NCI-H1048 (cell line): Measurements from ENCODE around the gene HMGXB3.

Experiments used
- DNase-seq: peaks from one replicate; lab custom pipeline; 2025; lab: John Stamatoyannopoulos, UW

HMGXB3 gene

GRCh38 chr5:150000256-150000989 lies at the start of gene HMGXB3, which contains the start of gene TIGD6:
Gene HMGXB3, plus strand, starts transcription at chr5:150000739. Its CDS starts 4,114 bp downstream, at chr5:150004853.
Gene TIGD6, minus strand, starts transcription at chr5:150000654. Its CDS starts 4,306 bp downstream, at chr5:149996348.
- DNase-seq = peak; percentile 71

GRCh38 chr5:149951138-149951749 lies 49.3 kb upstream of the HMGXB3 start:
- no peak for DNase-seq

- no peak for DNase-seq
Observed at GRCh38 chr5:149953436-149954121, 47.0 kb upstream of the HMGXB3 start.

- DNase-seq = no peak
Observed at GRCh38 chr5:149954798-149955197, 45.7 kb upstream of the HMGXB3 start.

GRCh38 chr5:149956685-149957084 lies 43.9 kb upstream of the HMGXB3 start:
- no peak for DNase-seq

- no peak for DNase-seq
Observed at GRCh38 chr5:149957855-149958254, 42.7 kb upstream of the HMGXB3 start.

- DNase-seq = no peak
Observed at GRCh38 chr5:149959406-149960236, 40.9 kb upstream of the HMGXB3 start.

GRCh38 chr5:149960272-149961185 lies 40.0 kb upstream of the HMGXB3 start, which contains the start of gene SLC26A2:
Gene SLC26A2, plus strand, starts transcription at chr5:149960758. Its CDS starts 16,895 bp downstream, at chr5:149977653.
- DNase-seq = peak; percentile 69

GRCh38 chr5:149961186-149961685 lies 39.3 kb upstream of the HMGXB3 start:
- DNase-seq = no peak

GRCh38 chr5:149961957-149962409 lies 38.6 kb upstream of the HMGXB3 start:
- no peak for DNase-seq

- no peak for DNase-seq
Observed at GRCh38 chr5:149962601-149963300, 37.8 kb upstream of the HMGXB3 start.

GRCh38 chr5:149963729-149964128 lies 36.8 kb upstream of the HMGXB3 start:
- DNase-seq = no peak

GRCh38 chr5:149966946-149967345 lies 33.6 kb upstream of the HMGXB3 start:
- no peak for DNase-seq

GRCh38 chr5:149969181-149969930 lies 31.2 kb upstream of the HMGXB3 start:
- no peak for DNase-seq

- no peak for DNase-seq
Observed at GRCh38 chr5:149975409-149975808, 25.1 kb upstream of the HMGXB3 start.

- DNase-seq = no peak
Observed at GRCh38 chr5:149979896-149980295, 20.6 kb upstream of the HMGXB3 start.

- DNase-seq = no peak
Observed at GRCh38 chr5:149981206-149981605, 19.3 kb upstream of the HMGXB3 start.

- no peak for DNase-seq
Observed at GRCh38 chr5:149982505-149982904, 18.0 kb upstream of the HMGXB3 start.

GRCh38 chr5:149988126-149988525 lies 12.4 kb upstream of the HMGXB3 start:
- no peak for DNase-seq
